ENCODE measurements around the gene MEIS1.

DNA sequence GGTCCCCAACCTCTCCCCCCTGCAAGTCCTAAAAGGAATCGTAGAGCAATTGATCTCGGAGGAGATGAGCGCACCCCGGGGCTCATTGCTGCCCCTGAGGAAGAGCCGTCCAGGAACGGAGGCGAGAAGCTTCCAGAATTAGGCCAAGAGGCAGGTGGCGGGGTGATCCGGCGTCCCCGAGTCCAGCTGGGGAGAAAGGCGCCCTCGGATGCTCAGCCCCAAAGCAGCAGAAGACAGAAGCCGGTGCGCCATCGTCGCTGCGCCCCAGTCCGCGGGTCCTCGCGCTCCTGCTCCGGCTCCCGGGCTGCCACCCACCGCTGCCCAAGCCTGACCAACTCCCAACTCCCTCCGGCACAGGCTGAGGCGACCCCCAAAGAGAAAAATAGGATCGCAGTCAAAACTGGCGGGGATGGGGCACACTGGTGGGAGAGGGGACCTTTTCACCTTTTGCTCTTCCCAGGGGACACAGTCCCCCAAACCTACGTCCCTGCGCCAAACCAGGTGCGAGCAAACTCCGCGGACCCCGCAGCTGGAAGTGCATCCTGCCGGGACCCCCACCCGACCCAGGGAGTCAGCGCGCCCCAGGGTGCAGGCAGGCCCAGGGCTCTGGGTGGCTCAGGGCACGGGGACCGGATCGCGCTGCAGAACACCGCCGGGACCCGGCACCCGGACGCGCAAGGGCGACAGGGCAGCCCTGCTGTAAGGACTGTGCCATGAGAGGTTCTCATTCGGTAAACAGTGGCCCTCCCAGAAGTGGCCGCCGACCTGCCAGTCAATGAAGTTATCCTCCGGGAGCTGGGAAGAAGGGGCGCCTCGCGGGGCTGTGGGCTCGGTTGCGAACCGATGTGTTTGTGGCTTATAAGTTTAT is 8.4 kb upstream of the MEIS1 start:
- no peak for TF ChIP-seq POLR2A (IDR thresholded peaks at IDR 0.05)
- TF ChIP-seq CTCF (IDR thresholded peaks at IDR 0.05), result no peak

All from transverse colon (tissue), 3 donors.